ENCODE measurements around the gene ZKSCAN1. TPM values are rescaled to one million over a fixed set of nuclear protein-coding genes. Genes with fewer than 3 reads are reported as not detected.

ZKSCAN1 gene
- total RNA-seq, 1 donor from 2014 or later, result 63.1 TPM

- intact Hi-C loops (cut with micrococcal nuclease), result loop anchor here (1.0 to 2.0 kb wide), 2 partner anchors 59 to 140 kb away; no protein-coding TSS in a partner anchor
- peak; percentile 16 for DNase-seq (ENCODE audit: low spot score)
- no peaks in the 10 kb centered on the region for H3K9me3 Mint-ChIP-seq
- H3K36me3 Mint-ChIP-seq (ENCODE audit: low read depth), result peaks cover 10% of the 10 kb centered on the region
- H3K27me3 Mint-ChIP-seq (ENCODE audit: insufficient read depth), result peaks cover 2% of the 10 kb centered on the region
- no peak overlapping the region for H3K27ac Mint-ChIP-seq
- no peak overlapping the region for H3K4me3 Mint-ChIP-seq
- peaks cover 11% of the 10 kb centered on the region for H3K4me1 Mint-ChIP-seq (ENCODE audit: low read depth)
Observed at GRCh38 chr7:100053215-100053614, 37.8 kb downstream of the ZKSCAN1 start.

- no peak overlapping the region for H3K4me3 Mint-ChIP-seq
- intact Hi-C loops (cut with micrococcal nuclease), result no loop called here
- H3K9me3 Mint-ChIP-seq, result no peaks in the 10 kb centered on the region
- no peak for DNase-seq (ENCODE audit: low spot score)
- no peaks in the 10 kb centered on the region for H3K27me3 Mint-ChIP-seq (ENCODE audit: insufficient read depth)
- peaks cover 22% of the 10 kb centered on the region for H3K36me3 Mint-ChIP-seq (ENCODE audit: low read depth)
- H3K4me1 Mint-ChIP-seq (ENCODE audit: low read depth), result no peaks in the 10 kb centered on the region
- no peak overlapping the region for H3K27ac Mint-ChIP-seq
Observed at GRCh38 chr7:100057006-100057405, 41.6 kb downstream of the ZKSCAN1 start.

GRCh38 chr7:100059251-100059739, 43.9 kb downstream of the ZKSCAN1 start:
- H3K9me3 Mint-ChIP-seq, result no peaks in the 10 kb centered on the region
- DNase-seq (ENCODE audit: low spot score), result no peak
- no peaks in the 10 kb centered on the region for H3K27me3 Mint-ChIP-seq (ENCODE audit: insufficient read depth)
- no peaks in the 10 kb centered on the region for H3K4me1 Mint-ChIP-seq (ENCODE audit: low read depth)
- H3K4me3 Mint-ChIP-seq, result no peak overlapping the region
- H3K27ac Mint-ChIP-seq, result no peak overlapping the region
- H3K36me3 Mint-ChIP-seq (ENCODE audit: low read depth), result peaks cover 31% of the 10 kb centered on the region
- intact Hi-C loops (cut with micrococcal nuclease), result no loop called here

GRCh38 chr7:100061518-100062193, 46.3 kb downstream of the ZKSCAN1 start:
- no peak overlapping the region for H3K27ac Mint-ChIP-seq
- no peaks in the 10 kb centered on the region for H3K4me1 Mint-ChIP-seq (ENCODE audit: low read depth)
- peaks cover 37% of the 10 kb centered on the region for H3K36me3 Mint-ChIP-seq (ENCODE audit: low read depth)
- no peak for DNase-seq (ENCODE audit: low spot score)
- intact Hi-C loops (cut with micrococcal nuclease), result no loop called here
- H3K9me3 Mint-ChIP-seq, result no peaks in the 10 kb centered on the region
- H3K4me3 Mint-ChIP-seq, result no peak overlapping the region
- no peaks in the 10 kb centered on the region for H3K27me3 Mint-ChIP-seq (ENCODE audit: insufficient read depth)

- no peak for DNase-seq (ENCODE audit: low spot score)
- Mint-ChIP-seq H3K4me3 (no peak overlapping the region), H3K27me3 (ENCODE audit: insufficient read depth) (no peaks in the 10 kb centered on the region), H3K9me3 (no peaks in the 10 kb centered on the region), H3K27ac (no peak overlapping the region), H3K4me1 (ENCODE audit: low read depth) (no peaks in the 10 kb centered on the region), H3K36me3 (ENCODE audit: low read depth) (peaks cover 33% of the 10 kb centered on the region)
- intact Hi-C loops (cut with micrococcal nuclease), result no loop called here
Observed at GRCh38 chr7:100063376-100063775, 48.0 kb downstream of the ZKSCAN1 start.

- peaks cover 31% of the 10 kb centered on the region for H3K36me3 Mint-ChIP-seq (ENCODE audit: low read depth)
- no peak overlapping the region for H3K27ac Mint-ChIP-seq
- H3K27me3 Mint-ChIP-seq (ENCODE audit: insufficient read depth), result no peaks in the 10 kb centered on the region
Observed at GRCh38 chr7:100064162-100064561, 48.8 kb downstream of the ZKSCAN1 start.

GRCh38 chr7:100065452-100066186, 50.2 kb downstream of the ZKSCAN1 start:
- Mint-ChIP-seq H3K36me3 (ENCODE audit: low read depth) (peaks cover 37% of the 10 kb centered on the region), H3K27me3 (ENCODE audit: insufficient read depth) (no peaks in the 10 kb centered on the region), H3K9me3 (peaks cover 8% of the 10 kb centered on the region), H3K4me1 (ENCODE audit: low read depth) (no peaks in the 10 kb centered on the region), H3K4me3 (no peak overlapping the region), H3K27ac (no peak overlapping the region)
- intact Hi-C loops (cut with micrococcal nuclease), result no loop called here
- DNase-seq (ENCODE audit: low spot score), result no peak

More at GRCh38 chr7:100064162-100064561, 48.8 kb downstream of the ZKSCAN1 start:
- no peaks in the 10 kb centered on the region for H3K4me1 Mint-ChIP-seq (ENCODE audit: low read depth)
- H3K9me3 Mint-ChIP-seq, result no peaks in the 10 kb centered on the region
- H3K4me3 Mint-ChIP-seq, result no peak overlapping the region
- intact Hi-C loops (cut with micrococcal nuclease), result no loop called here
- DNase-seq (ENCODE audit: low spot score), result no peak

GRCh38 chr7:100066953-100067352, 51.6 kb downstream of the ZKSCAN1 start:
- Mint-ChIP-seq H3K9me3 (peaks cover 22% of the 10 kb centered on the region), H3K4me1 (ENCODE audit: low read depth) (no peaks in the 10 kb centered on the region), H3K27ac (no peak overlapping the region), H3K27me3 (ENCODE audit: insufficient read depth) (no peaks in the 10 kb centered on the region), H3K4me3 (no peak overlapping the region), H3K36me3 (ENCODE audit: low read depth) (peaks cover 44% of the 10 kb centered on the region)
- no peak for DNase-seq (ENCODE audit: low spot score)
- intact Hi-C loops (cut with micrococcal nuclease), result no loop called here

GRCh38 chr7:100069991-100070390, 54.6 kb downstream of the ZKSCAN1 start:
- Mint-ChIP-seq H3K9me3 (peaks cover 34% of the 10 kb centered on the region), H3K27ac (no peak overlapping the region), H3K4me3 (no peak overlapping the region), H3K27me3 (ENCODE audit: insufficient read depth) (no peaks in the 10 kb centered on the region), H3K36me3 (ENCODE audit: low read depth) (peaks cover 60% of the 10 kb centered on the region), H3K4me1 (ENCODE audit: low read depth) (no peaks in the 10 kb centered on the region)
- no peak for DNase-seq (ENCODE audit: low spot score)
- intact Hi-C loops (cut with micrococcal nuclease), result no loop called here

GRCh38 chr7:100071018-100071723, 55.8 kb downstream of the ZKSCAN1 start:
- peaks cover 37% of the 10 kb centered on the region for H3K9me3 Mint-ChIP-seq
- peaks cover 68% of the 10 kb centered on the region for H3K36me3 Mint-ChIP-seq (ENCODE audit: low read depth)
- H3K27me3 Mint-ChIP-seq (ENCODE audit: insufficient read depth), result no peaks in the 10 kb centered on the region
- no peak for DNase-seq (ENCODE audit: low spot score)
- H3K27ac Mint-ChIP-seq, result no peak overlapping the region
- intact Hi-C loops (cut with micrococcal nuclease), result no loop called here
- H3K4me1 Mint-ChIP-seq (ENCODE audit: low read depth), result no peaks in the 10 kb centered on the region
- H3K4me3 Mint-ChIP-seq, result no peak overlapping the region

GRCh38 chr7:100072462-100072861, 57.1 kb downstream of the ZKSCAN1 start:
- intact Hi-C loops (cut with micrococcal nuclease), result no loop called here
- Mint-ChIP-seq H3K27me3 (ENCODE audit: insufficient read depth) (no peaks in the 10 kb centered on the region), H3K4me3 (no peak overlapping the region), H3K27ac (no peak overlapping the region), H3K9me3 (peaks cover 37% of the 10 kb centered on the region), H3K36me3 (ENCODE audit: low read depth) (peaks cover 78% of the 10 kb centered on the region), H3K4me1 (ENCODE audit: low read depth) (no peaks in the 10 kb centered on the region)
- no peak for DNase-seq (ENCODE audit: low spot score)

- H3K27ac Mint-ChIP-seq, result no peak overlapping the region
- peaks cover 82% of the 10 kb centered on the region for H3K36me3 Mint-ChIP-seq (ENCODE audit: low read depth)
- DNase-seq (ENCODE audit: low spot score), result no peak
- H3K4me3 Mint-ChIP-seq, result no peak overlapping the region
- H3K9me3 Mint-ChIP-seq, result peaks cover 37% of the 10 kb centered on the region
- H3K4me1 Mint-ChIP-seq (ENCODE audit: low read depth), result peaks cover under 1% of the 10 kb centered on the region
- H3K27me3 Mint-ChIP-seq (ENCODE audit: insufficient read depth), result no peaks in the 10 kb centered on the region
- intact Hi-C loops (cut with micrococcal nuclease), result no loop called here
Observed at GRCh38 chr7:100074841-100075240, 59.4 kb downstream of the ZKSCAN1 start.

- no peaks in the 10 kb centered on the region for H3K27me3 Mint-ChIP-seq (ENCODE audit: insufficient read depth)
- intact Hi-C loops (cut with micrococcal nuclease), result no loop called here
- no peak overlapping the region for H3K27ac Mint-ChIP-seq
- H3K4me3 Mint-ChIP-seq, result no peak overlapping the region
- H3K36me3 Mint-ChIP-seq (ENCODE audit: low read depth), result peaks cover 76% of the 10 kb centered on the region
- DNase-seq (ENCODE audit: low spot score), result no peak
- H3K4me1 Mint-ChIP-seq (ENCODE audit: low read depth), result peaks cover 5% of the 10 kb centered on the region
- peaks cover 31% of the 10 kb centered on the region for H3K9me3 Mint-ChIP-seq
Observed at GRCh38 chr7:100075418-100075817, 60.0 kb downstream of the ZKSCAN1 start.
